A549 (cell line): Measurements from ENCODE around the gene PLA2G2D. TPM values are rescaled to one million over a fixed set of nuclear protein-coding genes. Genes with fewer than 3 reads are reported as not detected.

ENCODE experiments used
- ATAC-seq, 2 experiments: fragments of 200-7000 bp in 1 of 2; fragments of >200 bp in 1 of 2; cut with Nextera tagmentation in 1 of 2; cut with Tn5 transposase in 1 of 2; 3 replicates each; pipeline versions ENCODE4 v1.8.0 to v1.9.1; 2018 to 2020; ENCODE audit warnings: mild to moderate bottlenecking in 1 of 2, moderate library complexity in 1 of 2
- CTCF ChIA-PET: fragments of 300-600 bp; sonication (Branson Sonifier 250); formaldehyde crosslinking; extraction: SDS; loops from one replicate; lab custom pipeline; 2021; ENCODE audit warnings: antibody characterized with exemption, inconsistent platforms; lab: Yijun Ruan, JAX
- POLR2A ChIA-PET: fragments of 350-600 bp; formaldehyde crosslinking; extraction: SDS; loops from one replicate; lab custom pipeline; 2021; ENCODE audit warnings: antibody characterized with exemption, inconsistent platforms; lab: Yijun Ruan, JAX
- DNase-seq, 2 experiments: peaks; one replicate each; pipeline versions ENCODE4 v3.0.0 to v3.0.0-alpha.2; 2011 to 2016; ENCODE audit warnings: low read depth in 1 of 2, low spot score in 1 of 2
- FAIRE-seq: peaks from 2 replicates; lab custom pipeline; 2011; peaks lifted over from hg19 to GRCh38; lab: Jason Lieb, UNC
- H3K27ac ChIP-seq, 2 experiments: fragments of >200 bp; sonication (Bioruptor Twin); formaldehyde crosslinking; 3 replicates each; pipeline ENCODE4 v1.5.1; 2016 to 2017
- H3K4me1 ChIP-seq: fragments of >200 bp; sonication (Bioruptor Twin); formaldehyde crosslinking; 3 replicates; pipeline ENCODE4 v1.6.1; 2016
- H3K4me2 ChIP-seq: fragments of >200 bp; sonication (Bioruptor Twin); formaldehyde crosslinking; 3 replicates; pipeline ENCODE4 v1.6.1; 2016
- H3K4me3 ChIP-seq: fragments of >200 bp; sonication (Bioruptor Twin); formaldehyde crosslinking; 3 replicates; pipeline ENCODE4 v1.5.1; 2016
- H3K9me3 ChIP-seq: fragments of >200 bp; sonication (Bioruptor Twin); formaldehyde crosslinking; 3 replicates; pipeline ENCODE4 v1.6.1; 2016
- BHLHE40 ChIP-seq: IDR thresholded peaks from 2 replicates; pipeline ENCODE4 v1.6.1; 2012; ENCODE audit warnings: low read depth, low read length, inconsistent platforms
- CBX2 ChIP-seq: fragments of 200-600 bp; sonication (generic); IDR thresholded peaks from 2 replicates; pipeline ENCODE4 v1.6.1; 2016; ENCODE audit warnings: low read depth, mild to moderate bottlenecking, borderline replicate concordance
- CBX8 ChIP-seq: fragments of 200-600 bp; sonication (generic); IDR thresholded peaks from 2 replicates; pipeline ENCODE4 v1.6.1; 2016
- EHF ChIP-seq: fragments of 250-450 bp; sonication (Bioruptor Pico); IDR thresholded peaks from 2 replicates; pipeline ENCODE4 v1.5.0; 2020; ENCODE audit warnings: mild to moderate bottlenecking
- FOXS1 ChIP-seq: fragments of 250-450 bp; sonication (Bioruptor Pico); IDR thresholded peaks from 2 replicates; pipeline ENCODE4 v1.5.0; 2020; ENCODE audit warnings: mild to moderate bottlenecking, moderate library complexity
- HOXB13 ChIP-seq: fragments of 250-450 bp; sonication (Bioruptor Pico); IDR thresholded peaks from 2 replicates; pipeline ENCODE4 v1.5.0; 2020; ENCODE audit warnings: low read depth, mild to moderate bottlenecking, moderate library complexity
- JUNB ChIP-seq: fragments of >200 bp; sonication (Bioruptor Twin); formaldehyde crosslinking; IDR thresholded peaks from 2 replicates; pipeline ENCODE4 v1.6.1; 2016
- MYC ChIP-seq: IDR thresholded peaks from 2 replicates; pipeline ENCODE4 v1.6.1; 2012; ENCODE audit warnings: mild to moderate bottlenecking, inconsistent platforms, low read length, improper control_type of control experiment, borderline replicate concordance
- NFE2L2 ChIP-seq: fragments of 150-350 bp; conservative IDR thresholded peaks from 2 replicates; pipeline ENCODE4 v1.6.1; 2014; ENCODE audit warnings: low read length
- NR3C1 ChIP-seq: fragments of >200 bp; sonication (Bioruptor Twin); formaldehyde crosslinking; IDR thresholded peaks from 3 replicates; pipeline ENCODE4 v1.6.1; 2017
- PHF8 ChIP-seq: fragments of 200-600 bp; sonication (generic); IDR thresholded peaks from 2 replicates; pipeline ENCODE4 v1.6.1; 2016; ENCODE audit warnings: low read depth, mild to moderate bottlenecking, antibody characterized with exemption, moderate library complexity, borderline replicate concordance
- POLR2A ChIP-seq: IDR thresholded peaks from 2 replicates; pipeline ENCODE4 v1.6.1; 2012; ENCODE audit warnings: mild to moderate bottlenecking, low read length
- POLR2AphosphoS2 ChIP-seq: conservative IDR thresholded peaks from 2 replicates; pipeline ENCODE4 v1.6.1; 2012; ENCODE audit warnings: low read length, improper control_type of control experiment, inconsistent platforms
- ZFP36 ChIP-seq: fragments of 450-650 bp; IDR thresholded peaks from 2 replicates; pipeline ENCODE4 v1.6.1; 2014; ENCODE audit warnings: borderline replicate concordance; ENCODE audit not compliant: partially characterized antibody
- ZNF302 ChIP-seq: fragments of 250-450 bp; sonication (Bioruptor Pico); IDR thresholded peaks from 2 replicates; pipeline ENCODE4 v1.9.0; 2021; ENCODE audit warnings: inconsistent platforms, mild to moderate bottlenecking, moderate library complexity
- ZSCAN20 ChIP-seq: fragments of 250-450 bp; sonication (Bioruptor Pico); IDR thresholded peaks from 2 replicates; pipeline ENCODE4 v1.8.0; 2022; ENCODE audit warnings: mild to moderate bottlenecking, moderate library complexity
- WGBS: methylation state at CpG from one replicate; pipeline ENCODE4 v1.1.6; 2017; ENCODE audit errors: missing lambda C conversion rate; 5-methylcytosine and 5-hydroxymethylcytosine counted together
- polyA plus RNA-seq, 4 experiments: library from polyadenylated mRNA; depleted of rRNA in 3 of 4; stranded (reverse); fragments of >200 nt; fragmentation: RNase III in 1 of 4; extraction: RNeasy Plus Mini Kit Qiagen cat#74134 plus additional on column Dnase treatment in 1 of 4; gene quantifications; 2 replicates in 3 of 4; 3 replicates in 1 of 4; pipeline ENCODE4 v1.2.3, GENCODE V29; 2011 to 2017
- TF ChIP-seq, protein P1 (sequence below): IDR thresholded peaks from 2 replicates; pipeline ENCODE4 v1.6.1; 2012
- TF ChIP-seq, protein P2 (sequence below): IDR thresholded peaks from 2 replicates; pipeline ENCODE4 v1.6.1; 2012; ENCODE audit warnings: low read depth, borderline replicate concordance
- TF ChIP-seq, protein P3 (sequence below): fragments of 150-350 bp; IDR thresholded peaks from 2 replicates; pipeline ENCODE4 v1.6.1; 2014; ENCODE audit warnings: low read depth, mild to moderate bottlenecking, low read length
- TF ChIP-seq, protein P4 (sequence below): fragments of 450-650 bp; IDR thresholded peaks from 2 replicates; pipeline ENCODE4 v1.6.1; 2014; ENCODE audit warnings: antibody characterized with exemption
- TF ChIP-seq, protein P5 (sequence below): fragments of >200 bp; sonication (Bioruptor Twin); formaldehyde crosslinking; IDR thresholded peaks from 3 replicates; pipeline ENCODE4 v1.6.1; 2016
- TF ChIP-seq, protein P6 (sequence below): fragments of 250-450 bp; sonication (Bioruptor Pico); IDR thresholded peaks from 2 replicates; pipeline ENCODE4 v1.5.0; 2020; ENCODE audit warnings: low read depth, mild to moderate bottlenecking, moderate library complexity
- TF ChIP-seq, protein P7 (sequence below): fragments of 200-600 bp; sonication (generic); IDR thresholded peaks from 2 replicates; pipeline ENCODE4 v1.6.1; 2016; ENCODE audit warnings: antibody characterized with exemption, mild to moderate bottlenecking, moderate library complexity
- TF ChIP-seq, protein P8 (sequence below): fragments of 250-450 bp; sonication (Bioruptor Pico); IDR thresholded peaks from 2 replicates; pipeline ENCODE4 v1.5.0; 2021; ENCODE audit warnings: mild to moderate bottlenecking, moderate library complexity, borderline replicate concordance

PLA2G2D gene
- polyA plus RNA-seq, 2 of the 4 experiments (the other 2 are of a cell fraction), result not detected

DNA sequence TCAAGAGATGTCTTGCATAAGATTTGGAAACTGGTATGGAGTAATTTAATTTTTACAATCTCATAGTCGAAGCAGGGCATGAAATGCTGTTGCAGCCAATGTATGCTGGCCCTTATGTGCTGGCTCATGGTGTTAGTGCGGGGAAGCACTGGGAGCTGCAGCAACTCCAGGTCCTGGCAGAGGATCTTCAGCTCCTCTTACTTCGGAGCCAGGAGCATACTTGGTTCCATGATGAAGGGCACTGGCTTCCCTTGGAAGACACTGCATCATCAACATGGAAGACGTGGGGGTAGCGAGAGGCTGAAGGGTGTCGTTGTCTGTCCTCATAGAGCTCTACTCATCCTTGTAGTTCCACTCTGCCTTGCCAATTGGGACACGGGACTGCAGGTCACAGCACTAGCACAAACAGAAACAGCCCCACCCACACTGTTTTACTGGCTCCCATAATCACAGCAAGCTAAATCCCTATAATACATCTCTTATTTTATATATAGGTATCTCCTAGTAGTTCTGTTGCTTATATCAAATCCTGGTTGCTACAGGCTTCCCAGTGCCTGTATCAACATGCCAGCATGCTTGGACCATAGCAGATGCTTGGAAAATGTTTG, 22.4 kb downstream of the PLA2G2D start:
- no peak for ATAC-seq
- Histone ChIP-seq H3K4me3 (no peak overlapping the region), H3K9me3 (peaks cover 11% of the 10 kb centered on the region; the same call in 1 of the 3 replicates), H3K27ac (no peak overlapping the region), H3K4me1 (no peaks in the 10 kb centered on the region), H3K4me2 (no peak overlapping the region)
- peak in 1 of 2 experiments; percentile 11 for DNase-seq
- WGBS, result 13% methylated on average over 7 of the region's 7 CpGs
- FAIRE-seq, result no peak
- TF ChIP-seq FOXS1 (CRISPR knock-in tag) (no peak), POLR2A (no peak), EHF (CRISPR knock-in tag) (no peak), PHF8 (no peak), MYC (no peak), POLR2AphosphoS2 (no peak), ZNF302 (no peak), JUNB (no peak), HOXB13 (CRISPR knock-in tag) (no peak), NR3C1 (no peak), CBX8 (no peak), CBX2 (no peak)
- TF ChIP-seq, protein P1, sequence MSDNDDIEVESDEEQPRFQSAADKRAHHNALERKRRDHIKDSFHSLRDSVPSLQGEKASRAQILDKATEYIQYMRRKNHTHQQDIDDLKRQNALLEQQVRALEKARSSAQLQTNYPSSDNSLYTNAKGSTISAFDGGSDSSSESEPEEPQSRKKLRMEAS, result no peak
- TF ChIP-seq, protein P2, sequence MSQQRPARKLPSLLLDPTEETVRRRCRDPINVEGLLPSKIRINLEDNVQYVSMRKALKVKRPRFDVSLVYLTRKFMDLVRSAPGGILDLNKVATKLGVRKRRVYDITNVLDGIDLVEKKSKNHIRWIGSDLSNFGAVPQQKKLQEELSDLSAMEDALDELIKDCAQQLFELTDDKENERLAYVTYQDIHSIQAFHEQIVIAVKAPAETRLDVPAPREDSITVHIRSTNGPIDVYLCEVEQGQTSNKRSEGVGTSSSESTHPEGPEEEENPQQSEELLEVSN, result no peak
- TF ChIP-seq, protein P3, sequence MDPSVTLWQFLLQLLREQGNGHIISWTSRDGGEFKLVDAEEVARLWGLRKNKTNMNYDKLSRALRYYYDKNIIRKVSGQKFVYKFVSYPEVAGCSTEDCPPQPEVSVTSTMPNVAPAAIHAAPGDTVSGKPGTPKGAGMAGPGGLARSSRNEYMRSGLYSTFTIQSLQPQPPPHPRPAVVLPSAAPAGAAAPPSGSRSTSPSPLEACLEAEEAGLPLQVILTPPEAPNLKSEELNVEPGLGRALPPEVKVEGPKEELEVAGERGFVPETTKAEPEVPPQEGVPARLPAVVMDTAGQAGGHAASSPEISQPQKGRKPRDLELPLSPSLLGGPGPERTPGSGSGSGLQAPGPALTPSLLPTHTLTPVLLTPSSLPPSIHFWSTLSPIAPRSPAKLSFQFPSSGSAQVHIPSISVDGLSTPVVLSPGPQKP, result no peak
- TF ChIP-seq, protein P4, sequence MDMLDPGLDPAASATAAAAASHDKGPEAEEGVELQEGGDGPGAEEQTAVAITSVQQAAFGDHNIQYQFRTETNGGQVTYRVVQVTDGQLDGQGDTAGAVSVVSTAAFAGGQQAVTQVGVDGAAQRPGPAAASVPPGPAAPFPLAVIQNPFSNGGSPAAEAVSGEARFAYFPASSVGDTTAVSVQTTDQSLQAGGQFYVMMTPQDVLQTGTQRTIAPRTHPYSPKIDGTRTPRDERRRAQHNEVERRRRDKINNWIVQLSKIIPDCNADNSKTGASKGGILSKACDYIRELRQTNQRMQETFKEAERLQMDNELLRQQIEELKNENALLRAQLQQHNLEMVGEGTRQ, result no peak
- CTCF ChIA-PET, result interaction anchor here (0.9 kb wide), 1 partner anchor 55 kb away, joined by 3 read pairs; no protein-coding TSS in a partner anchor
- POLR2A ChIA-PET, result no interaction called here

DNA sequence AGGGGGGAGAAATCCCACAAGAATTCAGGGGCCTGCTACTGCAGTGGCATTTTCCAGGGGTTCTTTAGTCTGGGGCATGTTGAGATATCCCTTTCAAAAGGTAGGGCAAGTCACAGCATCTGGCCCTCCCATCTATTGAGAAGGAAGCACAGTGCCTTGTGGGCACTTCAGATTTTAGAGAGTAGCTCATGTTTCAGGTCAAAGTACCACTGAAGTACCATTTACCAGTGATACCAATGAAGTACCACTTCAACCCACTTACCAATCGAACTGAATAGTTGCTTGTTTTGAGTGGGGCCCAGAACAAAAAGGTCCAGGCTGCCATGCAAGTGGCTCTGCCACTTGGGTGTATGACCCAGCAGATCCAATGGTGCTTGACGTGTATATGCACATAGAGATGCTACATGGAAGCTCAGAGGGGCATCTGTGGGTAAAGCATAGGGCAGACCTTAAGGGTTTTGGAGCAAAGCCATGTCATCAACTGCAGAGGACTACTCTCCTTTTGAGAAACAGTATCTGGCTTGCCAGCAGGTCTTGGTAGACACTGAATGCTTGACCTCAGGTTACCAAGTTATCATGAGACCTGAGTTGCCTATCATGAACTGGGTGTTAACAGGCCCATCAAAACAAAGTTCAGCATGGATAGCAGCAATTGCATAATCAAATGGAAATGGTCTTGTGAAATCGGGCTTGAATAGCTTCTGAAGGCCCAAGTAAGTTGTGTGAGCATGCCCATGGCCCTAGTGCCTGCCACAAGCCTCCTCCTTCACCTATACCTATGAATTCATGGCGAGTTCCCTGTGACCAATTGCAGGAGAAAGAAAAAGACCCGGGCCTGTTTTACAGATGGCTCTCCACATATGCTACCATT, 23.5 kb downstream of the PLA2G2D start:
- CTCF ChIA-PET, result interaction anchor here (0.9 to 1.1 kb wide), 2 partner anchors 56 to 178 kb away, joined by 3 read pairs; no protein-coding TSS in a partner anchor
- no peak for ATAC-seq
- no peak for TF ChIP-seq CBX2
- TF ChIP-seq, protein P5, sequence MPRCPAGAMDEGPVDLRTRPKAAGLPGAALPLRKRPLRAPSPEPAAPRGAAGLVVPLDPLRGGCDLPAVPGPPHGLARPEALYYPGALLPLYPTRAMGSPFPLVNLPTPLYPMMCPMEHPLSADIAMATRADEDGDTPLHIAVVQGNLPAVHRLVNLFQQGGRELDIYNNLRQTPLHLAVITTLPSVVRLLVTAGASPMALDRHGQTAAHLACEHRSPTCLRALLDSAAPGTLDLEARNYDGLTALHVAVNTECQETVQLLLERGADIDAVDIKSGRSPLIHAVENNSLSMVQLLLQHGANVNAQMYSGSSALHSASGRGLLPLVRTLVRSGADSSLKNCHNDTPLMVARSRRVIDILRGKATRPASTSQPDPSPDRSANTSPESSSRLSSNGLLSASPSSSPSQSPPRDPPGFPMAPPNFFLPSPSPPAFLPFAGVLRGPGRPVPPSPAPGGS, result no peak
- TF ChIP-seq, protein P6, sequence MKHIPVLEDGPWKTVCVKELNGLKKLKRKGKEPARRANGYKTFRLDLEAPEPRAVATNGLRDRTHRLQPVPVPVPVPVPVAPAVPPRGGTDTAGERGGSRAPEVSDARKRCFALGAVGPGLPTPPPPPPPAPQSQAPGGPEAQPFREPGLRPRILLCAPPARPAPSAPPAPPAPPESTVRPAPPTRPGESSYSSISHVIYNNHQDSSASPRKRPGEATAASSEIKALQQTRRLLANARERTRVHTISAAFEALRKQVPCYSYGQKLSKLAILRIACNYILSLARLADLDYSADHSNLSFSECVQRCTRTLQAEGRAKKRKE (CRISPR knock-in tag), result no peak
- TF ChIP-seq BHLHE40, result no peak
- no peak for TF ChIP-seq ZFP36
- TF ChIP-seq, protein P7, sequence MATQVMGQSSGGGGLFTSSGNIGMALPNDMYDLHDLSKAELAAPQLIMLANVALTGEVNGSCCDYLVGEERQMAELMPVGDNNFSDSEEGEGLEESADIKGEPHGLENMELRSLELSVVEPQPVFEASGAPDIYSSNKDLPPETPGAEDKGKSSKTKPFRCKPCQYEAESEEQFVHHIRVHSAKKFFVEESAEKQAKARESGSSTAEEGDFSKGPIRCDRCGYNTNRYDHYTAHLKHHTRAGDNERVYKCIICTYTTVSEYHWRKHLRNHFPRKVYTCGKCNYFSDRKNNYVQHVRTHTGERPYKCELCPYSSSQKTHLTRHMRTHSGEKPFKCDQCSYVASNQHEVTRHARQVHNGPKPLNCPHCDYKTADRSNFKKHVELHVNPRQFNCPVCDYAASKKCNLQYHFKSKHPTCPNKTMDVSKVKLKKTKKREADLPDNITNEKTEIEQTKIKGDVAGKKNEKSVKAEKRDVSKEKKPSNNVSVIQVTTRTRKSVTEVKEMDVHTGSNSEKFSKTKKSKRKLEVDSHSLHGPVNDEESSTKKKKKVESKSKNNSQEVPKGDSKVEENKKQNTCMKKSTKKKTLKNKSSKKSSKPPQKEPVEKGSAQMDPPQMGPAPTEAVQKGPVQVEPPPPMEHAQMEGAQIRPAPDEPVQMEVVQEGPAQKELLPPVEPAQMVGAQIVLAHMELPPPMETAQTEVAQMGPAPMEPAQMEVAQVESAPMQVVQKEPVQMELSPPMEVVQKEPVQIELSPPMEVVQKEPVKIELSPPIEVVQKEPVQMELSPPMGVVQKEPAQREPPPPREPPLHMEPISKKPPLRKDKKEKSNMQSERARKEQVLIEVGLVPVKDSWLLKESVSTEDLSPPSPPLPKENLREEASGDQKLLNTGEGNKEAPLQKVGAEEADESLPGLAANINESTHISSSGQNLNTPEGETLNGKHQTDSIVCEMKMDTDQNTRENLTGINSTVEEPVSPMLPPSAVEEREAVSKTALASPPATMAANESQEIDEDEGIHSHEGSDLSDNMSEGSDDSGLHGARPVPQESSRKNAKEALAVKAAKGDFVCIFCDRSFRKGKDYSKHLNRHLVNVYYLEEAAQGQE, result no peak
- TF ChIP-seq, protein P8, sequence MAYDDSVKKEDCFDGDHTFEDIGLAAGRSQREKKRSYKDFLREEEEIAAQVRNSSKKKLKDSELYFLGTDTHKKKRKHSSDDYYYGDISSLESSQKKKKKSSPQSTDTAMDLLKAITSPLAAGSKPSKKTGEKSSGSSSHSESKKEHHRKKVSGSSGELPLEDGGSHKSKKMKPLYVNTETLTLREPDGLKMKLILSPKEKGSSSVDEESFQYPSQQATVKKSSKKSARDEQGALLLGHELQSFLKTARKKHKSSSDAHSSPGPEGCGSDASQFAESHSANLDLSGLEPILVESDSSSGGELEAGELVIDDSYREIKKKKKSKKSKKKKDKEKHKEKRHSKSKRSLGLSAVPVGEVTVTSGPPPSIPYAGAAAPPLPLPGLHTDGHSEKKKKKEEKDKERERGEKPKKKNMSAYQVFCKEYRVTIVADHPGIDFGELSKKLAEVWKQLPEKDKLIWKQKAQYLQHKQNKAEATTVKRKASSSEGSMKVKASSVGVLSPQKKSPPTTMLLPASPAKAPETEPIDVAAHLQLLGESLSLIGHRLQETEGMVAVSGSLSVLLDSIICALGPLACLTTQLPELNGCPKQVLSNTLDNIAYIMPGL, result no peak
- TF ChIP-seq JUNB, result no peak
- no peak for TF ChIP-seq ZSCAN20
- TF ChIP-seq NFE2L2, result no peak

More for the DNA sequence above, 23.5 kb downstream of the PLA2G2D start:
- H3K9me3 ChIP-seq, result peaks cover 11% of the 10 kb centered on the region; the same call in 1 of the 3 replicates
- FAIRE-seq (no peak), DNase-seq (no peak)
- POLR2A ChIA-PET, result no interaction called here
- H3K4me3 ChIP-seq, result no peak overlapping the region
- H3K4me1 ChIP-seq, result no peaks in the 10 kb centered on the region
- H3K27ac ChIP-seq, result no peak overlapping the region
- WGBS, result 0% methylated on average over 5 of the region's 5 CpGs
- no peak overlapping the region for H3K4me2 ChIP-seq
